GM19240 (cell line): ENCODE results near the gene NEU2.
"Not testable (repeated sequence)": the region's sequence is repeated elsewhere in the genome, so short reads cannot be mapped to it uniquely, and the experiment has no call there.

ENCODE experiments used
- DNase-seq: peaks from one replicate; pipeline ENCODE4 v3.0.0; 2011; ENCODE audit warnings: low spot score; ENCODE audit not compliant: insufficient read length

The NEU2 gene

DNA sequence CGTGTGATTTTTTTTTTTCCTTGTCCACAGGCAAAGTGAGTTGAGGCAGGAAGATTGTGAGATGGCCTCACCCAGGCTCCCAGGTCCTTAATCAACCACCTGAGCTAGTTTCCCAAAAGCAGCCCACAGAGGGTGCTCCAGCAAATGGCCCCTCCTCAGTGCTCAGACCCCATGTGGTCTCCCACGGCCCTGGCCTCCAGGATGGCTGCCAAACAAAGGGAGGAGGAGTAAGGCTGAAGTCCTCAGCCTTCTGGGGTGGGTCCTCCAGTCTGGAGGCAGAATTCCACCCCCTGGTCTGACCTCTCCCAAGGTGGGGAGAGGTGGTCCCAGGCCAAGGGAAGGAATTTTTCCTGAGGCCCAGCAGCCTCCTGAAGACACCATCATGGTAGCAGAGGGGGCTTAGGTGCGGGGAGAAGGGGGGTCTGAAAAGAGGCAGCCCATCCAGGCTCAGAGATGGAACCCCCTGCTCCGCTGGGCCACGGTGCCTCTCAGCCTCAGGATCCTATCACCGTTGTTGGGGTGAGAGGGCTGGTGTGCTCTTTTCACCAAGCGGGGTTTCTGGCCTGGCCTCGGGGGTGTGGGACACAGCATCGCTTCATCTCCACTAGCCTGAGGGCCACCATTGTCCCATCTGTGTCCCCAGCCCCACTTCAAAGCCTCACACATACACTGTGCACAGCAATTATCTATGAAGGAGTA is 21.8 kb upstream of the NEU2 start:
- DNase-seq, result no peak

DNA sequence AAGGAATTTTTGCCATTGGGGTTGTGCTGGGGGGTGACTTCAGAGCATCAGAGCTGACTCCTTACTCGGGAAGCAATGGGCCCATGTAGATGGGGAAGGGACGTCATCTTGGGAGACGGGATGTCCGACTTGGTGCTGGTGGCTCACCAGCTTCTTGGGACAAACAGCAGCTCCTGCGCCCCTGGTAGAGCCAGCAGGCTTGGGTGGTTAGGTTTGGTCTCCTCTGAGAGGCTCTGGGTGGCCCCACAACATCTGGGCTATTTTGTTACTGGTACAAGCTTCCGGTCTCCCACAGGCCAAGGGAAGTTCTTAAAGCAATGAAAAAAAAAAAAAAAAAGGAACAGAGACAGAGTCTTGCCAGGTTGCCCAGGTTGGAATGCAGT is 21.2 kb upstream of the NEU2 start:
- no peak for DNase-seq

DNA sequence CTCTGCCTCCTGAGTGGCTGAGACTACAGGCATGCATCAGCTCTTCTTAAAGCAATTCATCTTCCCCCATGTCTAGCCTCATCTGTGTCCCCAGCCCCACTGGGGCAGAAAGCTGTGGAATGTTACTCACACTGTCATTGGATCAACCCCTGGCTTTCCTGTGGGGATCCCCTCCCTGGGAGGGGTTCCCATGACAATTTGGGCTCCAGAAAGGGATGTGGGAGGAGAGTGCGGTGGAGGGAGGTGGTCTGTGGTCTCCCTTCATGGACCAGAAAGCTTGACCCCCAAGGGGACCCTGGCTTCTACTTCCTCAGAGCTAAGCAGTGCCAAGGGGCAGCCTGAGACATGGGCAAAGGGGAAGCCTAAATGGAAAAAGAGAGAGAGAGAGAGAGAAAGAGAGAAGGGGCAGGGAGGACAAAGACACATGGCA is 20.8 kb upstream of the NEU2 start:
- DNase-seq, result no peak

DNA sequence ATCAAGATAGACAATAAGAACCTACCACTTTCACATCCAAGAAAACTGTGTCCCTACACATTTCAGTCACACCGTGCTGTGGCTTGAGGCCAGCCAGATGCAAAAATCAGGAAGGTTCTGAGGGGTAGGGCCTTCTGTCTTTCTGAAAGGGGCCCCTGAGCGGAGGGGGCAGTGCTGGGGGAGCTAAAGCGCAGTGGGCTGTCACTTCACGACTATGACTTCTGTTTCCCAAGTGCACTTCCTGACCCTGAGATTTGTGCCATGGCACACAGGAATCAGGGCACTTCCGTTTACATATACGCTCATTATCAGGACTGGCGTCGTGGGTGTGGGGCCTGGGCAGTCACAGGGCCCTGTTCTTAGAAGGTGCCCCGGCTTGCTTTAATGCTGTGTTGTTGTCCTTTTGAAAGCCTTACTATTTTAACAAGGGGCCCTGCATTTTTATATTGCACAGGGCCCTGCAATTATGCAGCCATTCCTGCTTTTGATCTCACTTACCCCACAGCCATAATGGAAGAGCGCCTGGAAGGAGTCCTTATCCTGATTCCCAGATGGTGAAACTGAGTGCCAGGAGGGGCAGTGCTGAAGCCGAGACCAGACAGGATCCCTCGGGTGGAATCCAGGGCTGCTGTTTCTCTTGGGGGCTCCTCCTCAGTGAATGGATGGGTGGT is 20.0 kb upstream of the NEU2 start:
- no peak for DNase-seq

DNA sequence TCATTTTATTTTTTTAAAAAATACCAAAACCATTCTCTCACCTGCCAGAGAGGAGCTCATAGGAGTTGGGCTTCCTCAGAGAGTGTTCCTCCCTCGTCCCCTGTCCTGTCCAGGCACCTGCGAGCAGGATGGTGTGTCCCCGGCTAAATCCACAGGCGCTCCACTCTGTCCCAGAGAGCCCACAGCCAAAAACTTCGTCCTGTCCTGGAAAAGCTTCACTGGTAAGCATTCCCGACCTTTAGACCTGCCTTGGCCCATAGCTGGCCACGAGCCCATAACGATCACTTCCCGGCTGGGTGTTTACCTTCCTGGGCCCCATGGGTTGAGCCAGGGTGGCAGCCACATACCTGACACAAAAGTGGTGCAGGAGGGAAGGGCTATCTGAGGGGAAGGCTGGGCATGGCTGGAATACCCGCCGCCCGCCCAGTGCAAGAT is 19.4 kb upstream of the NEU2 start, which contains the start of gene NGEF:
Gene NGEF, minus strand, starts transcription at position 230 of the 435 bp plus-strand sequence. CDS start 38,366 bp downstream, outside the sequence.
- DNase-seq, result no peak

DNA sequence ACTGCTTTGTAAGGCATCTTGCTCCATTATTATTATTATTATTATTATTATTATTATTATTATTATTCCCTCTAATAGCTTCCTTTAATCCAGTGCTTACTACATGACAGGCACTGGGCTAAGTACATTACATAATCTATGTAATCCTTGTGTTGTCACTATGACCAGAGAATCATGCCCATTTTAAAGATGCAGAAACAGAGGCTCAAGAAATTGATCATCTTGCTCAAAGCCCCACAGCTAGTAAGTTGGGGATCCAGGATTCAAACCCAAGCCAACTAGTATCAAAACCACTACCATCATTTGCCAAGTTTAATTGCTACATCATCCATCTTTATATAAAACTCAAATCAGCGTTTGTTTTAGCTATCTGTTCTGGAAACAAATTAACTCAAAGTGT is 18.8 kb upstream of the NEU2 start:
- DNase-seq, result no peak

DNA sequence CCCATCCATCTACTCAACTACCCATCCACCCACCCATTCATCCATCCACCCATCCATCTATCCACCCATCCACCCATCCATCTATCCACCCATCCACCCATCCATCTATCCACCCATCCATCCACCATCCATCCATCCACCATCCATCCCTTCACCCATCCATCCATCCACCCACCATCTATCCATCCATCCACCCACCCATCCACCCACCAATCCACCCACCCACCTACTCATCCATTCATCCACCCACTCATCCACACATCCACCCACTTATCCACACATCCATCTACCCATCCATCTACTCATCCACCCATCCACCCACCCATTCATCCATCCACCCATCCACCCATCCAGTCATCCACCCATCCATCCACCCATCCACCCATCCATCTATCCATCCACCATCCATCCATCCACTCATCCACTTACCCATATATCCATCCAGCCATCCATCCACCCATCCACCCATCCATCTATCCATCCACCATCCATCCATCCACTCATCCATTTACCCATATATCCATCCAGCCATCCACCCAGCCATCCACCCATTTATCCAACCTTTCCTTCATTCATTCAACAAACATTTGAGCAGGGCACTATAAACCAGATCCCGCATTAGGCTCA is 17.3 kb upstream of the NEU2 start:
- DNase-seq, result no peak

DNA sequence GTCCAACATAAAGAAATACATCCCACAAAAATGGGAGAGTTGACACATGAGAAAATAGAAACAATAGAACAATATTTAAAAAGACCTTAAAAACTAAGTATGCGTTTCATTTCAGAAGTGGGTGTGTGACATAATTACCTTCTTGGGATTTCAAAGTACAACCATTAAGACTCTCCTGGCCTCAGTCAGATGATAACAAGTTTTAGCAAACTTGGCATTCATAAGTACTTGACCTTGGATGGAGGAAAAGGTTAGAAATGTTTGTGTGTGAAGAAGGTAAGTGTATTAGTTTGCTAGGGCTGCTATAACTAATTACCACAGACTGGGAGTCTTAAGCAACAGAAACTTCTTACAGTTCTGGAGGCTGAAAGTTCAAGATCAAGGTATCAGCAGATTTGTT is 14.5 kb upstream of the NEU2 start:
- DNase-seq, result no peak

DNA sequence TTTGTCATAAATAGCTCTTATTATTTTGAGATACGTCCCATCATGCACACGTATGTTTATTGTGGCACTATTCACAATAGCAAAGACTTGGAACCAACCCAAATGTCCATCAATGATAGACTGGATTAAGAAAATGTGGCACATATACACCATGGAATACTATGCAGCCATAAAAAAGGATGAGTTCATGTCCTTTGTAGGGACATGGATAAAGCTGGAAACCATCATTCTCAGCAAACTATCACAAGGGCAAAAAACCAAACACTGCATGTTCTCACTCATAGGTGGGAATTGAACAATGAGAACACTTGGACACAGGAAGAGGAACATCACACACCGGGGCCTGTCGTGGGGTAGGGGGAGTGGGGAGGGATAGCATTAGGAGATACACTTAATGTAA is 12.9 kb upstream of the NEU2 start:
- not testable (repeated sequence) for DNase-seq

DNA sequence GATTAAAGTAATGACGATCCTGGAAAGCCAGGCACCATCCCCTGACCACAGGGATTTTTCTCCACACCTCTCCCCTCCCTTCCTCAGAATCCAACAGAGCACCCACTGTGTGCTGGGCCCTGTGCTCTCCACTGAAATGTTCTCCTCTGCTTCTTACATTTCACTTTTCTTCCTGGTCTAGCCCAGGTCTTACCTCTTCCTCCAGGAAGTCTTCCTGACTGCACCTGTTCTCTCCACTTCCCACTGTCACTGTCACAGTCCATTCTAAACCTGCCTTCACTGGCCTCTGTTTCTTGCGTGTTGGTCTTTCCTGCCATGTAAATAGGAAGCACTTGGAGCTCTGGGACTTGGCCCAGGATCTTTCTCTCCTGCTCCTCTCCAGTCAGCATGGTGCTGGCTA is 12.0 kb upstream of the NEU2 start:
- no peak for DNase-seq

DNA sequence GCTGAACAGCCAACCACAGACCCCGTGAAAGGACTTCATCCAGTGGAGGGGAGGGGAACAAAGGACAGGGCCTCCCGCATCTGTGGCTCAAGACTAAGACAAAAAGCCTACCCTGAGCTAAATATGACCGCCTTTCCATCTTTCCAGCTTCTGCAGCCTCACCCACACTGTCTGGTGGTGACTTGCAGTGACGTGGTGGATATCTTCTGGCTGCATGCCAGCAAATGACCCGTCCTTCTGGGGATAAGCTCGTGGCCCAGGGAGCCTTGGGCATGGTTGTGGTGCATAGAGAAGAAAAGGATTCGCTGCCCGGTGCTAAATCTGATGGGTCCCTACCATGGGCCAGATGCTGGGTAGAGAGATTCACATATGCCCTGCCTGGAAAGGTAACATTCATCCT is 10.7 kb upstream of the NEU2 start:
- no peak for DNase-seq

DNA sequence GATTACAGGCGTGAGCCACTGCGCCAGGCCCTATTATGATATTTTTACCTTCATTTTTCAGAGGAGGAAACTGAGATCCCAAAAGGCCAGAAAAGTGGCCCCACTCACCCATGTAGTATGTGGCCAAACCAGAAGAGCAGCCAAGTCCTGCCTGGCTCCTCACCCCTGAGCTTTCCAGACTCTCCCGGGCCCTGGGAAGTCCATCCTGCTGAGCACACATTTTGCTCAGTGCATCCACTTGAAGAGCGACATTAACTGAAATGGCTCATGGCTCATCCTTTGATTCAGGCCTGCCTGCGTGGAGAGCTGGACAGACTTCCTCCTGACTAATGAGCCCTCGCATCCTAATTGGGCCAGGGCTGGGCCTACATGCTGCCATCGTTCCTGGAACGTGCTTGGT is 9.9 kb upstream of the NEU2 start:
- DNase-seq, result no peak

DNA sequence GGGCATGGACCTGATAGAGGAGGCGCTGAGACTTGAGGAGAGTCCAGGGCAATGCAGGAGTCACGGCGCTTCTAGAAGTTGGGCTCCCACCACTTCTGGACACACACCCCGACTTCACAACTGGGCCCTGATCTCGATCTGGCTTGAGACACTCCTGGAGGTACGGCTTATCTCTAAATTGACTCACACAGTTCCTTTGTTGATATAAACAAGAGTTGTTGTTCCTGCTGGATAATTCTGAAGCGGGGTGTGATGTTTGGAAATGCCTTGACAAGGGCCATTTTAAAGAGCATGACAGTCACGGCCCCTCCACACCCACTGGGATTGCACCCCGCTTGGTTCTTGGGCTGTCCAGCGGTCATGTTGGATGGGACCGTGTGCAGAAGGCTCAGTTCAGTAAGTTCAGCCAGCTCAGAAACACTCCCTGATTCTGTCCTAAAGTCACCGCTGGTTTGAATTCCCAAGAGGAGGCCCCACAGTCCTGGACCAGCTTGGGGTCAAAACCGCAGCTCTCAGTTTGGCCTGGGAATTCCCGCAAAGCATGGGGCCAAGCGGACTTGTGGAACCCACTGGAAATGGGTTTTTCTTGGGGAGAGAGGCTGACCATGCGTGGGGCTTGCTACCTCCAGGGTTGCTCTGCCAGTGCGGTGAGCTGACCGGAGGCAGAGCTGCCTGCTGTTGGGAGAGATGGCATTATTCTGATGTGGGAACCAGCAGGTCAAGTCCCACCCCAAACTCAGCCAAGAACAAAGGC is 9.3 kb upstream of the NEU2 start:
- no peak for DNase-seq

DNA sequence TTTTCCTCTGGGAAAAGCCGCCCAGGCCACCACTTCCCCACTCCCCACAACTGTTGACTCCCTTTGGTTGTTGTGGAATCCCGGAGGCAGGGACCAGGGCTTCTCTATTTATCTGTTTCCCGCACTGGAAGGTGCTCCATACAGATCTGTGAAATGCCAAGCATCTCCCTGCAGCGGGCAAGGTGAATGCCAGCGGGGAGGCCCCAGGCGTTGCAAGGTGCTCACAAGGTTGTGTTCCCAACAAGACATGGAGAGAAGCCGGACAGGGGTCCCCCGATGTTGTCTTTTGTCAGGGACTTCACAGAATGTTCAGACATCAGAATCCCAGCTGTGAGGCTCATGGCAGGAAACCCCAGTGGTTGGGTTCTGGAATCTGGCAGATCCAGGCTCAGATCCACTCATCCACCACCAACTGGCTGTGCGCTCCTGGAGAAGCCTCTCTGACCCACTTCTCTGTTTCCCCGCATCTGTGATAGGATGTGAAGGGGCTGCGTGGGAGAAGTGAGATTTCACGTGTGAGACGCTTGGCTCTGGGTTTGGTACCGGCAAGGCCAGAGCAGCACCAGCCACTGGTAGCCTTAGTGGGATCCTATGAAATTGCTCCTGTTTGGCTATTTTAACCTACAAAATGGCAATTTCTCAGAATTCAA is 8.6 kb upstream of the NEU2 start:
- no peak for DNase-seq

DNA sequence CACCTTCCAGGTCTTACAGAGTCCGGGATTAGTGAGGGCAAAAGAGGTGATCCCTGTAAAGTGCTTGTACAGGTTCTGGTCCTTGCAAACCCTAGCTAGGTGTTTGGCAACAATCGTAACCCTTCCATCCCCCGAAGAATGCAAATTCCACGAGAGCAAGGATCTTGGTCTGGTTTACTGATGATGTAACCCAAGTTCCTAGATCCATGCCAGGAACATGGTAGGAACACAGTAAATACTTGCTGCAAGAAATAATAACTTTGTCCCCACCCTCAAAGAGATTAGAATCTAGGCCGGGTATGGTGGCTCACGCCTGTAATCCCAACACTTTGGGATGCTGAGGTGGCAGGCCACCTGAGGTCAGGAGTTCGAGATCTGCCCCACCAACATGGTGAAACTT is 6.8 kb upstream of the NEU2 start:
- DNase-seq, result no peak

DNA sequence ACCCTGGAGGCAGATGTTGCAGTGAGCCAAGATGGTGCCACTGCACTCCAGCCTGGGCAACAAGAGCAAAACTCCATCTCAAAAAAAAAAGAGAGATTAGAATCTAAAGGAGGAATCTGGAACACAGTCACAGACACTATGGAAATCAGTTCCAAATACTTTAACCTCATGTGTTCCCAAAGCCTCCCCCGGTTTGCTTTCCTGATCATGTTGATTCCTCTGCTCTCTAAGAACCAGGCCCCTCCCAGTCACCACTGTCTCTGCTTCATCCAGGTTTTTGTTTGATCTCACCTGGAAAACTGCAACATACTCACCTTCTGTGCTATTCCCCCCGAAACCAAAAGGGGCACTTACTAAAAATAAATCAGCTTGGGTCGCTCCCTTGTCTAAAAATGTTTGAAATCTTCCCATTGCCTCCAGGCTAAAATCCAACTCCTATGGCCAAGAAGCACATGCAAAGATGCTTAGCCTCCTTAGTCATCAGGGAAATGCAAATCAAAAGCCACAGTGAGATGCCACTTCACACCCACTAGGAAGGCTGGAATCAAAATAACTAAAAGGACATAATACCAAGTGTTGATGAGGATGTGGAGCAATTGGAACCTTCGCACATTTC is 6.2 kb upstream of the NEU2 start:
- DNase-seq, result no peak

DNA sequence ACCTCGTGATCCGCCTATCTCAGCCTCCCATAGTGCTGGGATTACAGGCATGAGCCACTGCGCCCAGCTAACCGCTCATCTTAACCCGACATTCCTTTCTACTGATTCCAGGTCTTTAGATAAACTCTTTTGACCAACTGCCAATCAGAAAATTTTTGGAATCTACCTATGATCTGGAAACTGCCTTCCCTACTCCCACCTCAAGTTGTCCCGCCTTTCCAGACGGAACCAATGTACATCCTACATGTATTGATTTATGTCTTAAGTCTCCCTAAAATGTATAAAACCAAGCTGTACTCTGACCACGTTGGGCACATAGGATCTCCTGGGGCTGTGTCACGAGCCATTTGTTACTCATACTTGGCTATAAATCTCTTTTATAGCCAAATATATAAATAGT is 3.2 kb upstream of the NEU2 start:
- no peak for DNase-seq

DNA sequence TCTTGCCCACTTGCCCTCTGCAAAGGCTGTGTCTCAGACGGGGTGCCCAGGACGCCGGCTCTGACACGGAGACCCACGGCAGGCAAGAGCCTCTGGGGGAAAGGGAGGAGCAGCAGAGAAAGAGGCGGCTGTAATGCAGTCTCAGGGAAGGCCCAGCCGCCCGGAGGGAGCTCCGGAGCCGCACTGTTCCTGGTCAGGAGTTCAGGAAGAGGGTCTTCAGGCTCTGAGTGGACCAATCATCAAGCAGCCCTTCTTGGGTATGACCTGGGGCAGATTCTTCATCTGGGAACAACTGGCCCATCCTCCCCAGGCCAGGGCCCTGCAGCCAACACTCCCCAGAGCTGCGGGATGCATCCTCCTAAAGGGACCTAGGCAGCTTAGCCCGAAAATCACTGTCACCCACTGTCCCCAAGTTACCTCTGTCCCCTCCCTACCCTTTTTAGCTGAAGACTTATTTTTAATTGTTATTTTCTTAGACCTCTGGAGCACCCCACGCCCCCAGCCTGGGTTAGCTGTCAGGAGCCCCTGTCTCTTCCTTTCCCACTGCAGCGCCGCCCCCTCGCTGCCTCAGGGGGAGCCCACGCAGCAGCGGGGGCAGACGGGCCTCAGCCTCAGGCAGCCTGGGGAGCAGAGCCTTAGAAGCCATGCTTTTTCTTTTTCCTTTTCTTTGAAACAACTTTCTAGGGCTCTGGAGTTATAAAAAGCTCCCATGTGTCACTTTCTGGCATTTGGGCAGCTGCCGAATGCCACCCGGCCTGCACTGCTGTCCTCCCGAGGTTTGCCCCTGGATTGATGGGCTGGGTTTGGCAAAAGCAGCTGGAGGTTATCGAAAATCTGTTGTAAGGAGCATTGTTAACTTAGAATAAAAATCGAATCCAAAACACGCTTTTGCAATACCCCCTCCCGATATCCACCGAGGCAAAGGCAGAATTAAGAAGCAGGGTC is 644 bp upstream of the NEU2 start:
- no peak for DNase-seq

DNA sequence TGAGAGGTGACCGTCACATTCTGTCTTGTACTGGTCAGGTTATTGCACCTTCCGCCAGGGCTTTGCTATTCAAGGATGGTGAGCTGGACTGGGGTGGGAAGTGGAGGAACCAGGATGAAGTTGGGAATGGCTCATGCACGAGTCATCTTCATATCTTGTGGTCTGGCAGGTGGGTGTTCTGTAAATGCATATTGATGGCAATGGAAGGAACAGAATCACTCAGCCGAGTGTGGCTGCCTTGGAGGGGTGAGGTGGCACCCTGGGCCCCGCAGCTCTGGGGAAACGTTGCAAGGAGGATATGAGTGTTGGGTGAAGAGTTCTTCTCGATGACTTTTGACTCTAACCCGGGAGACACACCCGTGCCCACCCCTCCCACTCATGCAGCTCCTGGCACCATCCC is 1.2 kb downstream of the NEU2 start:
- DNase-seq, result no peak
